ENCODE measurements around the gene SRGN. TPM values are rescaled to one million over a fixed set of nuclear protein-coding genes. Genes with fewer than 3 reads are reported as not detected.

SRGN gene
- total and polyA plus RNA-seq, 2 of the 13 experiments (the other 11 are each of a cell fraction or from before 2014, with no cell fraction given) = 0.09 TPM; not detected in 1

DNA sequence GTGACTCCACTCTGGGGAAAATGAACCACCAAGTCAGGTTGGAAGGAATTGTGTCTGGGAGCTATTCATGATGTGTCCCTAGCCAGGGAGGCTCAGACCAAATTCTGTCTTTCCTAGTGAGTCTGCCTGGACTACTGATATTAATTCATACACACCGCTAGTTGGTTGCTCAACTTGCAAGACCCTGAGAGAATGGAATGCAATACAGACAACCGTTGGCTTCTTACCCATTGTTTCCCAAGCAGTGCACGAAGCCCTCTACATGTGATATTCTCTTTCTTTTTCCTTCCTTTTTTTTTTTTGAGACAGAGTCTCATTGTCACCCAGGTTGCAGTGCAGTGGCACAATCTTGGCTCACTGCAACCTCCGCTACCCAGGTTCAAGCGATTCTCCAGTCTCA lies 19.4 kb upstream of the SRGN start:
- 43% methylated on average over 5 of the region's 5 CpGs for WGBS (ENCODE audit: low lambda C conversion rate)
- Histone ChIP-seq H2AFZ (ENCODE audit: low read length) (no peak overlapping the region), H3K4me1 (ENCODE audit: insufficient read depth, low read length) (peaks cover 33% of the 10 kb centered on the region), H3K27ac (ENCODE audit: extremely low read length, insufficient read depth, low read length) (no peak overlapping the region), H3K36me3 (replicated peaks in 1 of 2; ENCODE audit: control insufficient read depth in 1 of 2, insufficient read depth in 2 of 2, low read length in 2 of 2) (no peaks in the 10 kb centered on the region), H3K4me2 (ENCODE audit: low read depth, low read length) (no peak overlapping the region), H4K20me1 (ENCODE audit: insufficient read depth, low read length) (no peaks in the 10 kb centered on the region), H3K27me3 (ENCODE audit: control insufficient read depth in 1 of 2, insufficient read depth in 2 of 2, low read length in 2 of 2) (peaks cover 0 to 24% of the 10 kb centered on the region in 2 experiments; a peak in 2 of 5 replicates), H3K79me2 (ENCODE audit: insufficient read depth, low read length) (no peaks in the 10 kb centered on the region), H3K4me3 (replicated peaks in 1 of 3; ENCODE audit: insufficient read depth in 1 of 3, low read depth in 2 of 3, low read length in 3 of 3) (no peak overlapping the region), H3K9me3 (ENCODE audit: low read length) (no peaks in the 10 kb centered on the region), H3K9ac (ENCODE audit: insufficient read depth, low read depth, low read length) (no peak overlapping the region)
- BruUV-seq (replicated peaks) = no TSS peak
- intact Hi-C loops (cut with micrococcal nuclease; ENCODE audit: unreplicated experiment) = no loop called here
- CTCF ChIA-PET (ENCODE audit: low intra/inter-chr PET ratio, low total read pairs) = no interaction called here
- POLR2A ChIA-PET = no interaction called here
- in situ Hi-C loops (cut with HindIII; ENCODE audit: extremely low pct_ligation_motif_present, low pct_unique_long_range_greater_than_20kb) = no loop called here
- FAIRE-seq (no peak), DNase-seq (ENCODE audit: low spot score) (no peak), ATAC-seq (no peak)
- TF ChIP-seq CEBPB (IDR thresholded peaks at IDR 0.05; ENCODE audit: borderline replicate concordance, low read depth, low read length) = 0 out of 2 replicates have a peak, but pooled peaks have one; percentile 14
- no peak for TF ChIP-seq ATF3 (CRISPR knock-in tag; IDR thresholded peaks at IDR 0.05)
- TF ChIP-seq KIAA2018 (CRISPR knock-in tag; IDR thresholded peaks at IDR 0.05; ENCODE audit: borderline replicate concordance) = no peak
